ENCODE data around the gene PRCD.

The PRCD gene

DNA sequence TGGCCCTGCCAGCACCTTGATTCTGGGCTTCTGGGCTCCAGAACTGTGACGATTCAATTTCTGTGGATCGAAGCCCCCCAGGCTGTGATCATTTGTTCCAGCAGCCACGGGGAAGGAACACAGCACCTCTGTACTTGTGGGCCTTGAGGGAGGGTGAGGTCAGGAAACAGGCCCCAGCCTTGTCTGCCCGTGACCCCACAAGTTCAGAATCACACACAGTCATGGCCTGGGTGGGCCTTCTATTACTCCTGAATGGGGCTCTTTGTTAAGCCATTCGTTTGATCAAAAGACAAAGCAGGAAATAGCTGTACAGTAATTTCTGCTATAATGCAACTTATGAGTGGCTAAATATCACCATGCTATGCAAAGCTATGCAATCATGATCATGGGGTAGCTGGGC is 35.7 kb downstream of the PRCD start:
- DNase-seq = no peak

- DNase-seq = no peak
These were observed 36.3 kb downstream of the PRCD start for GRCh38 chr17:76576189-76576588.

DNA sequence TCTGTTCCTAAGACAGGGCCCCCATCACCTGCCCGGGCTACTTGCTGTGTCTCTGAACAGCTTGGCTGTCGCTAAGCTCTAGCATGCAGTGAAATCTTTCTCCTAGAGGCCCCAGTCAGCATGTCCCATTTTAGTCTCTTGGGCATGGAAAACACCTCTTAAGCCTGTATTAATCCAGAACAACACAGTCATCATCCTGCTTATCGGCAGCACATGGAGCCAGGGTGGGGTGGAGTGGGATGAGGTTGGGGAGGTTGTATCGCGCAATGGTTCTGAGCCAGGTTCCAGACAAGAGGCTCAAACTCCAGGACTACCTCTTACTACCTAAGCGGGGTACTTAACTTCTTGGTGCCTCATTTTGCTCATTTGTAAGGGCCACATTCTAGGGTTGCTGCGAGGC is 38.0 kb downstream of the PRCD start:
- DNase-seq = no peak

- DNase-seq = no peak
These were observed 38.5 kb downstream of the PRCD start for GRCh38 chr17:76578376-76578775.

DNA sequence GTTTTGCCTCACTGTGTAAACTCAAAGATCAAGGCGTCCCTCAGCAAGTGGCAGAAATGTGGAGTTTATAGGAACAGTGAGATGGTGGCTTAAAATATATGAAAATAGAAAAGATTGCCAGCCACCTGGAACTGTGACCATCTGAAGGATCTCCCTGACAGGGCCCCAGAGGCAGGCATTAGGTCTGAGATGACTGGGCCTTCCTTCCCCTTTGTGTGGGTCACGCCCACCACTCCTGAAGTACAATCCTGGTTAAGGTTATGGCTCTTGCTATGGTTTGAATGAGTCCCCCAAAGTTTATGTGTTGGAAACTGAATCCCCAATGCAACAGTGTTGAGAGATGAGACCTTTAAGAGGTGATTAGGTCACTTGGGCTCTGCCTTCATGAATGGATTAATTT is 39.4 kb downstream of the PRCD start:
- DNase-seq = no peak

DNA sequence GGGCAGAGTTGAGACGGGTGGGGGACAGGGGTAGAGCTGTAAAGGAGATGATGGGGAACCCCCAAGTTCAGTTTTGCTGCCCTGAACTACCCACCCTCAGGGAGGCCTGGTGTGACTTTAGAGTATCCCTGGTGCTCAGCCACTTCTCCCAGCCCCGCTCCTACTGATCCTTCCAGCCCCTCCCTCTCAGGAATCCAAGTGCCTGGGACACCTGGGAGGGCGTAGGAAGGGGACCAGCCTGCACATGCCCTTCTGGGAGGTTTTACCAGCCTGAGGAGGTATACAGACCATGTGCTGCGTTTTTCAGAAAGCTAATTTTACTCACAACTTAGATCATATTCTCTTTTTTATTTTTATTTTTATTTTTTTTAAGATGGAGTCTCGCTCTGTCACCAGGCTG is 41.7 kb downstream of the PRCD start:
- DNase-seq = no peak

GRCh38 chr17:76582660-76583059 is 42.8 kb downstream of the PRCD start:
- DNase-seq = no peak

DNA sequence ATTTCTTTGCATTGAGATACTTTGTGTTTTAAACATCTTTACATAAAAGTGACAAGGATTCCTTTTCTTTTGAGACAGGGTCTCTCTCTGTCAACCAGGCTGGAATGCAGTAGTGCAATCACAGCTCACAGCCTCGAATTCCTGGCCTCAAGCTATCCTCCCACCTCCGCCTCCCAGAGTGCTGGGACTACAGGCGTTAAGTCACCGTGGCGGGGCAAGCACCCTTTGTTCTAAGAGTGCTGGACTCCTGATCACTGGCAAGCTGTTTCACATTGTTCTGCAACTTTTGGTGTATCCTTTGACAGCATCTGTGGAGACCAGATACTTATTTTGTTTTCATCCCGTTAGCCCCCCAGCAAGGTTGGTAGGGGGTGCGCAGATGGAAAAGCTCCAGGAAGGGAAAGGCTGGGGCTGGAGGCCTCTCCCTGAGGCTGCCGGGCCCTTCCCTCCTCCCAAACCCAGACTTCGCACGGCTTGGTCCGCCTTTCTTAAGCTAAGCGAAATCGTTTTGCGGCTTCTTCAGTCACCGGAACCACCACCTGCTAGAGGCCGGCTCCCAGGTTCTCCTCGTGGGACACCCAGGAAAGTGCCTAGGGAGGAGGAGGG is 44.7 kb downstream of the PRCD start:
- no peak for DNase-seq

- DNase-seq = peak; percentile 63
These were observed 45.3 kb downstream of the PRCD start for GRCh38 chr17:76585033-76585648.

DNA sequence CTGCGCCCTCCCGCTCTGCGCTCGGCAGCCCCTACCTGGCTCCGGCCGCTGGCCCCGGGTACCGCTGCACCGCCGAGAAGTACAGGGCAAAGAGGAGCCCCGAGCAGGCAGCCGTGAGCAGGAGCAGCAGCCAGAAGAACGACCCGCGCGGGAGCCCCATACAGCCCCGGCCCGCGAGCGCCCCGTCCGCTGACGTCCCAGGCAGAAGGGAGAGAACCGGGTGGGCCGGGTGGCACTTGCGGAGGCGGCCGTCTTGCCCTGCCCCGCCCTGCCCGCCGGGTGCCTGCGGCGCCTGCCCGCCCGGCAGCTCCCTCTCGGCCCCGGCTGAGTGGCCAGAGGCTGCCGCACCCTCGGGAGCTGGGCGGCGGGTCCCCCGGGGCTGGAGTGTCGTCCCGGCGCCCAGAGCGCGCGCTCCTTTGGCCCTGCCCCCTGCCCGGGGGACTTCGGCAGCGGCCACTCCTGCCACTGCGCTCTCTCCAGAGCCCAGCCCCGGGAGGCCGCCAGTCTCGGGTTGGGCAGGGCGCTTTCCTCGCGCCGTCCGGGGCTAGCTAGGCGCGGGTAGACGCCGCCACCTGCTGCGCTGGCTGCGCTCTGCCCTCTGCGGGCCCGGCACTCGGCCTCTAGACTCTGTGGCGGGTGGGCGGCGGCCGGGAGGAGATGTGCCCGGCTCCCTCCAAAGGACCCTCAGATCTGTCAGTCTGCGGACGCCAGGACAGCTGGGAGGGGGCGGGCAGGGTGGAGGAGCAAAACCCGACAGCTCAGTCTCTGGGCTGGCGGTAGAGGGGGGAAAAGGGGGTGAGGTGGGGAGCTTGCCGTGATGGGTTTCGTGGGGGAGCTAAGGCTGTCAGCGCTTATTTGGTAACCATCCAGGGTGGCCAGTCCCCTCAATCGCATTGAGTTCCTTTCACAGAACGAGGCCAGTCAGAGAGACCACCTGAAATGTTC is 46.1 kb downstream of the PRCD start, which contains the start of gene ST6GALNAC2:
TSS of gene ST6GALNAC2 (minus strand) at position 212 of the 945 bp plus-strand sequence. CDS start at position 160, 52 bp downstream.
- peak; percentile 71 for DNase-seq

DNA sequence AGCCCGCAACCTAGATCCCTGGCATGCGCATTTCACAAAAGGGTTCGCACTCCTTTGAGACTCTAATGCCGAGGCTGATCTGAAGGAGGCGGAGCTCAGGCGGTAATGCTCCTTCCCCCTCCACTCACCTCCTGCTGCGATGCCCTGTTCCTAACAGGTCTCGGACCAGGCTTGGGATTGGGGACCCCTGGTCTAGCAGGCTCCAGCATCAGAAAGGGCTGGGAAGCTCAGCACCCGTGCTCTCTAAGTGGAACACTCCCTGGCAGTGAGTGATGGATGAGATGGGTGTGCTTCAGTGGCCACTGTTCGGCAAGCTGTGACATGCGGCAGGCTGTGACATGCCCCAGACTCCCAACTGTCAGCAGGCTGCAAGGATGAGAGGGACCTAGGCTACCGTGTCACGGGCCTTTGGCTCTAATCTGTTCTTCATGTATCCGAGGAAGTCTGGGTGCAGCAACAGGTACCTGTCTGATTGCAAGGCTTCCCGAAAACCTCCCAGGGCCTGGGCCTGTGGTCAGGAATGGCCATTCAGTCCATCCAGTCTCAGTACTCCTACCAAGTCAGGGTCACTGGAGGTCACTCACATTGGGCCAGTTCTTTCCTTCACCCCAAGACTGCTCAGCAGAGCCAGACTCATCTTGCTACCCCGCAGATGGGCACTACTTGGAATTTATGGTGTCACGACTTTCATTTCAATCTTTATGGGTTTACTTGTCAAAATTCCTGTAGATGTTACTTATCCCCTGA is 47.1 kb downstream of the PRCD start:
- DNase-seq = no peak

DNA sequence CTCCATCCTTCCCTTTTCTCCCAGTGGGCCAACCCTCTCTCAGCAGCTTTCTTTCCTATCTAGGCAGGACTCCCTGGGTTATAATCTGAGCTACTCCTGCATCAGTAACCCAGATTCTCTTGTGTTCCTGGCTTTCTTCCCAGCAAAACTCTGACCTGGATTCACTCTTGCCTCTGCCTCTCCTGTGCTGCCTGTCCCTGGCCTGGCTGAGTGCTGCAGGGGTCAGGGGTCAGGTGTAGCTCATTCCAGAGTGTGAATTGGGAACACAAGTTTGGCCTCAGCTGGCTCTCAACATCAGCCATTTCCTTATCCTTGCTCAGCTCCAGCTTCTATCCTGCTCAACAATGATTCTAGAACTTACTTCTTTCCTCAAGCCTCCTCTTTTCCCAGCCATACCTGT is 48.3 kb downstream of the PRCD start:
- DNase-seq = no peak

DNA sequence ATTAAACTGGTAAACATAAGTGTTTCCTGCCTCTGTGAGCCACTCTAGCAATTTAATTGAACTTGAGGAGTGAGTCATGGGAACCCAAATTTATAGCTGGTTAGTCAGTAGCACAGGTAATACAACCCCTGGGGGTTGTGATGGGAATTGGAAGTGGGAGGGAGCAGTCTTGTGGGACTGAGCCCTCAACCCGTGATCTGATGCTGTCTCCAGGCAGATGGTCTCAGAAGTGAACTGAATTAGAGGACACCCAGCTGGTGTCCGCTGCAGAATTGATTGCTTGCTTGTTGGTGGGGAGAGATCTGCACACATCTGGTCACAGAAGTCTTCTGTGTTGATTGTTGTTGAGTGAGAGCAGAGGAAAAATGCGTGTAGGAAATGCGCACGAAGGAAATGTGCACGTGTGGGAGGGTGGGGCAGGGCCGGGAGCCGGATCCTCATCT is 53.6 kb downstream of the PRCD start:
- DNase-seq = no peak

- DNase-seq = no peak
These were observed 54.1 kb downstream of the PRCD start for GRCh38 chr17:76593959-76594358.

- DNase-seq = no peak
These were observed 54.8 kb downstream of the PRCD start for GRCh38 chr17:76594690-76595089.

Measured in activated CD8-positive, alpha-beta memory T cell treated with anti-CD3 and anti-CD28 coated beads, Interleukin-2, amount 50 U/mL, for 48 hours (primary cell).